H1 (cell line): ENCODE results near the gene TMEM200C.

Source experiments
- CBX8 ChIP-seq: fragments of 300-800, 300-1000 bp; sonication (generic); IDR thresholded peaks from 2 replicates; pipeline ENCODE4 v1.7.1; 2016; ENCODE audit warnings: low read depth, low read length, borderline replicate concordance
- GABPA ChIP-seq: IDR thresholded peaks from 2 replicates; pipeline ENCODE4 v1.6.1; 2011; ENCODE audit warnings: mild to moderate bottlenecking, low read length, moderate library complexity, borderline replicate concordance; ENCODE audit not compliant: insufficient read depth
- TF ChIP-seq, protein P1 (sequence below), 3 experiments: IDR thresholded peaks; 1 replicate in 2 of 3; 2 replicates in 1 of 3; pipeline versions ENCODE4 v1.5.1 to v1.6.1; 2011; ENCODE audit warnings: low read length in 3 of 3, mild to moderate bottlenecking in 3 of 3, inconsistent platforms in 2 of 3, low read depth in 1 of 3, moderate library complexity in 1 of 3; ENCODE audit not compliant: insufficient read depth in 1 of 3; ENCODE audit errors: control extremely low read depth in 1 of 3

GRCh38 chr18:5872886-5873285 lies 22.4 kb downstream of the TMEM200C start:
- TF ChIP-seq GABPA (no peak), CBX8 (no peak)
- TF ChIP-seq, protein P1, sequence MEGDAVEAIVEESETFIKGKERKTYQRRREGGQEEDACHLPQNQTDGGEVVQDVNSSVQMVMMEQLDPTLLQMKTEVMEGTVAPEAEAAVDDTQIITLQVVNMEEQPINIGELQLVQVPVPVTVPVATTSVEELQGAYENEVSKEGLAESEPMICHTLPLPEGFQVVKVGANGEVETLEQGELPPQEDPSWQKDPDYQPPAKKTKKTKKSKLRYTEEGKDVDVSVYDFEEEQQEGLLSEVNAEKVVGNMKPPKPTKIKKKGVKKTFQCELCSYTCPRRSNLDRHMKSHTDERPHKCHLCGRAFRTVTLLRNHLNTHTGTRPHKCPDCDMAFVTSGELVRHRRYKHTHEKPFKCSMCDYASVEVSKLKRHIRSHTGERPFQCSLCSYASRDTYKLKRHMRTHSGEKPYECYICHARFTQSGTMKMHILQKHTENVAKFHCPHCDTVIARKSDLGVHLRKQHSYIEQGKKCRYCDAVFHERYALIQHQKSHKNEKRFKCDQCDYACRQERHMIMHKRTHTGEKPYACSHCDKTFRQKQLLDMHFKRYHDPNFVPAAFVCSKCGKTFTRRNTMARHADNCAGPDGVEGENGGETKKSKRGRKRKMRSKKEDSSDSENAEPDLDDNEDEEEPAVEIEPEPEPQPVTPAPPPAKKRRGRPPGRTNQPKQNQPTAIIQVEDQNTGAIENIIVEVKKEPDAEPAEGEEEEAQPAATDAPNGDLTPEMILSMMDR (IDR thresholded peaks at IDR 0.05; ENCODE audit: control extremely low read depth in 1 of 3, insufficient read depth in 1 of 3, low read depth in 1 of 3, low read length in 3 of 3), result no peak
